LNCAP (cell line): Measurements from ENCODE around the gene FBLN1.

Experiments used
- TF ChIP-seq, protein P1 (sequence below): fragments of 450-650 bp; IDR thresholded peaks from 2 replicates; pipeline ENCODE4 v1.5.1; 2017; ENCODE audit warnings: mild to moderate bottlenecking

Gene FBLN1

DNA sequence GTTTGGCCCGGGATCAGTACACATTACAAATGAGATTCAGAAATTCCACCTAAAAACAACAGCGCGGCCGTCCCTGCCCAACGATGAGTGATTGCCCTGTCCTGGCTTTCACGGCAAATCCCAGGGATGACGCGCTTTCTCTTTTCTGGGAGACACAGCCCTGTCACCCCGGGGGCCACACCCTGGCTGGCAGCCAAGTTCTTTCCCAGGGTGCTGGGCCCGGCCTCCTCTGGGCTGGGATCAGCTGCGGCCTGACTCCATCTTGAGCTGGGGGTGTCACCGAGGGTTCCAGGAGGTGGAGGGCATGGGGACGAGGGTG, 82.7 kb downstream of the FBLN1 start:
- TF ChIP-seq, protein P1, sequence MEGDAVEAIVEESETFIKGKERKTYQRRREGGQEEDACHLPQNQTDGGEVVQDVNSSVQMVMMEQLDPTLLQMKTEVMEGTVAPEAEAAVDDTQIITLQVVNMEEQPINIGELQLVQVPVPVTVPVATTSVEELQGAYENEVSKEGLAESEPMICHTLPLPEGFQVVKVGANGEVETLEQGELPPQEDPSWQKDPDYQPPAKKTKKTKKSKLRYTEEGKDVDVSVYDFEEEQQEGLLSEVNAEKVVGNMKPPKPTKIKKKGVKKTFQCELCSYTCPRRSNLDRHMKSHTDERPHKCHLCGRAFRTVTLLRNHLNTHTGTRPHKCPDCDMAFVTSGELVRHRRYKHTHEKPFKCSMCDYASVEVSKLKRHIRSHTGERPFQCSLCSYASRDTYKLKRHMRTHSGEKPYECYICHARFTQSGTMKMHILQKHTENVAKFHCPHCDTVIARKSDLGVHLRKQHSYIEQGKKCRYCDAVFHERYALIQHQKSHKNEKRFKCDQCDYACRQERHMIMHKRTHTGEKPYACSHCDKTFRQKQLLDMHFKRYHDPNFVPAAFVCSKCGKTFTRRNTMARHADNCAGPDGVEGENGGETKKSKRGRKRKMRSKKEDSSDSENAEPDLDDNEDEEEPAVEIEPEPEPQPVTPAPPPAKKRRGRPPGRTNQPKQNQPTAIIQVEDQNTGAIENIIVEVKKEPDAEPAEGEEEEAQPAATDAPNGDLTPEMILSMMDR: no peak

DNA sequence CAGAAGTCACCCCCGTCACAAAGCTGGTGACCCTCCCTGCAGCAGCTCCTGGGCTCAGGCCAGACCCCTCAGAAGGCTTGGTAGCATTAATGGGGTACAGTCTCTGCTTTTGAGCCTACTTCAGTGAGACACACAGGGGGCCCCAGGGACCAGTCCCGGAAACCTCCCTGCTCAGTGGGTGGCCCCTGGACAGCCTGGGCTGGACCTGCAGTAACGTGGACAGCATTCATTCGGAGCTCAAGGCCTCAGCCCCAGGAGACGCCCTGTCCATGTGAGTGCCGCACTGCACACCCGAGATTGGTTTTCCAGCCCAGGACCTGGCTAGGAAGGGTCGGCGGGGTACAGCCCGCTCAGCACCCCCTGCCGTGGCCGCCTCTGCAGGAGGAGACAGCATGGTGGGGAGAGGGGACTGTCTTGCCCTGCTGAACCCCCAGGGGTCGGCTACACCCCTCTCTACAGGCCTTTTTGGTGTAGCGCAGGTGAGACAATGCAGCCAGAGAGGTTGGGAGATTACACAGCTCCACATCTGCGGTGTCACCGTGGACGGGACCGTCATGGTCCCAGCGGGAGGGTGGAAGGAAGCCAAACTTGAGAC, 83.4 kb downstream of the FBLN1 start:
- TF ChIP-seq, protein P1: no peak

DNA sequence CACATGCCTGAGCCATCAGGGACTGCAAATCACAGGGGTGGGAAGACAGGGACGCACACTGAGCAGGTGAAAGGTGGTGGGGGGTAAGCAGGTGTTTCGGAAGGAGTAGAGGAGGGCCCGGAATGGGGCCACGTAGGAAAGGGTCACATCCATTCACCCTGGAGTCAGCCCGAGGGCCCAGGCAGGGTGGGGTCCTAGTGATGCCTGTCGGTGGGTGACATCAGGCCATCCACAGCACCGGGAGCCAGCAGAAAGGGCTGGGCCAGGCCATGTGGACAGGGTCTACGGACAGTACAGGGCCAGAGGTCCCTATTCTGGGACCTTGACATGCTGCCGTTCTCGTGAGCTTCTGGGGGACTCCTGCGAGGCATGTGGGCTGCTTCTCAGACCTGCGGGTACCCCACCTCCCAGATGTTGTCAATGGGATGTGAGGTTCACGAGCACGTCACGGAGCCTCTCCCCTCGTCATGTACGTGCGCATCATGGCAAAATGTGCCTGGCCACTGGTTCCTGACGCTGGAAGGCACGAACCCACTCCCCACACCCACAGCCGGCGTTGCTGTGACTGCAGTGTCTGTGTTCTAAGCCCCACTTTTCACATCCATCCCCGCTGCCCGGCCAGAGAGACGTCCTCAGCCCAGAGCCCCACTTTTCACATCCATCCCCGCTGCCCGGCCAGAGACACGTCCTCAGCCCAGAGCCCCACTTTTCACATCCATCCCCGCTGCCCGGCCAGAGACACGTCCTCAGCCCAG, 84.1 kb downstream of the FBLN1 start:
- TF ChIP-seq, protein P1: no peak

DNA sequence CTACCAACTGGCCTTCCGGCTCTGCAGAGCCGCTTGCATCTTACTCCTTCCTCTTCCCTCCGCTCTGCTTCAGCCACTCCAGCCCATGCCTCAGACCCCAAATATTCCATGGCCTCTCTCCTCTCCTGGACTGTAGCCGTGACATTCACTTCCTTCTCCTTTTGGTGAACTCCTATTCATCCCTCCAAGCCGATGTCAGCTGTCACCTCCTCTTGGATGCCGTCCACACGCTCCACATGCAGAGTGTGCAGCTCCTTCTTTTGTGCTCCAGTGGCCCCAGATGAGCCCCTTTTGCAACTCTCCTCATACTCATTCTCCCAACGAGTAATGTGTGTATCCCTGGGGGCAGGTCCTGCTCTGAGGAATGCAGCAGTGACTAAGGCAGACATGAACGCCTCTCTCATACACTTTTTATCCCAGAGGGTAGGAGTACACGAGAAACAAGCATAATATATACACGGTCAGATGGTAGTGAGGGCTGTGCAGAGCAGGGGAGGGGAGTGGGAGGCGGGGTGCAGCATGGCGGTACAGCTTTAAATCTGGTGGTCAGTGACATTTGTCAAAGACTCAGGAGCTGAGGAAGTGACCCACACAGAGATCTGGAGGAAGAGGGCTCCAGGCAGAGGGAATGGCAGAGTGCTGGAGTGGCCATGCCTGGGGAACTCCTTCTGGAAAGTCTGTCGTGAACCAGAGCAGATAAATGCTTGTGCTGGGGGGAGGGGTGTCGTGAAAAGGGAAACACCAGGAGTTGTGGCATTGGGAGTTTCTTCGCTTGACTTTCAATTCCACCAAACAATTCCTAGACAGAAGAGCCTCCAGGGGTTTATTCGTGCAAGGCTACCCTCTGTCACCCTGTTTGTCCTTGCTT, 85.2 kb downstream of the FBLN1 start:
- TF ChIP-seq, protein P1: no peak

DNA sequence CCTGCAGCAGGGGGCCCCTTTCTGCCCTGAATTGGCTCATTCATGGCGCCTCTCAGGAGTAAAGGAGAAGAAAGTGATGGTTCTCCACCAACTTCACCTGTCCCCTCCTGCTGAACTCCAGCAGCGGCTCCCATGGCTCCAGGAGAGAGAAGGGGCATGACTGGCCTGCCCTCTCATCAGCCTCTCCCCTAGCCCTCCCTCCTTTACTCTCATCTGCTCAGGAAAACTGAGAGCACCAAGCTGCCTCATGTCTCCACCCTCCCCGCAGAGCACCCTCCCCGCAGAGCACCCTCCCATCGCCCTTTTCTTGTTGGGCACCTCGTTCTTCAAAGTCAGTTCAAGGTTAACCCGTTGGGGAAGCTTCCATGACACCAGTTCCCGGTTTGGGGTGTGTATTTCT, 86.9 kb downstream of the FBLN1 start:
- TF ChIP-seq, protein P1: no peak

DNA sequence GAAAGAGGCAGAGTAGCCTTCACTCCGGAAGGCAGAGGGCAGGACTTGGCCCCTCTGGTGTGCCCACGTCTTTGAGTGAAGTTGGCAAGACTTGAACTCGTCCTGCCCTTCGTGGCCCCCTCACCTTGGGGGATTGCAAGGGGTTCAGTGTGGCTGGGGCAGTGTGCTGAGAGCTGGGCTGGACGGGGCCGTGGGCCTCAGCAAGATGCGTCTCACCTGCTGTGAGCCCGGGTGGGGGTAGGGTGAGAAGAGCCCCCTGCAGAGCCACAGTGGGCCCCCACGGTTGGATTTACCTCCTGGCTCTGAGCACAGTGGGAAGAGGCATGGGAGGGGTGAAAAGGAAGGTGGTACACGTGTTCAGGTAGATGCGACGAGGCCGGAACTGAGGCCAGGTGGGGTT, 87.6 kb downstream of the FBLN1 start:
- TF ChIP-seq, protein P1: no peak

DNA sequence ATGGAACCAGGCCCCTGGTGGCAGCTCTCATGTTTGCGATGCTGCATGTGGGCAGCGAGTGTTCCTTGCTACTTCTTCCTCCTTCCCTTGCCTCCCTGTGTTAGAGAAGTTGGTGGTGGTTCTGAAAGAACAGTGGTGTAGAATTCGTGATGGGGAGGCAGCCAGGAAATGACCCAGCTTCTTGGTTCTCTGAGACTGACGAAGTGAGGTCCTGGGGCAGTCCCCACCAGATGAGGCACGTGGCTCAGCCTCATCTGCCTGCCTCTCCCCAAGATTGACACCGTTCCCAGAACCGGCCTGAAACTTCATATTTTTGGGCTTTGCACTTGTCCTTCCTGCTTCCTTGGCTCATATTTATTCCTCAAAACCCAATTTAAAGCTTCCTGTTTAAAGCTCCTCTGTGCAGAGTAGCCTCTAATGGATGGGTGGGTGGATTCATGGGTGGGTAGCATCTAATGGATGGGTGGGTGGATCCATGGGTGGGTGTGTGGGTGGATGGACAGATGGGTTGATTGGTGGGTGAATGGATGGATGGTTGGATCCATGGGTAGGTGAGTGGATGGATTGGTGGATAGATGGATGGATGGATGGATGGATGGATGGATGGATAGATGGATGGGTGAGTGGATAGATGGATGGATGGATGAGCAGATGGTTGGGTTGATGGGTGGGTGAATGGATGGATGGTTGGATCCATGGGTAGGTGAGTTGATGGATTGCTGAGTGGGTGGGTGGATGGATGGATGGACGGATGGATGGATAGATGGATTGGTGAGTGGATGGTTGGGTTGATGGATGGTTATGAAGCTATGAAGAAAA, 91.6 kb downstream of the FBLN1 start:
- TF ChIP-seq, protein P1: no peak
